Activated naive CD4-positive, alpha-beta T cell treated with anti-CD3 and anti-CD28 coated beads, Interleukin-2, amount 50 U/mL, for 72 hours (primary cell): ENCODE measurements around the gene METRN. TPM values are rescaled to one million over a fixed set of nuclear protein-coding genes. Genes with fewer than 3 reads are reported as not detected.

ENCODE experiments used
- ATAC-seq, 2 donors: fragments of 150-1000 bp; cut with Tn5 transposase; 2 replicates each; pipeline ENCODE4 v1.10.0; 2021; ENCODE audit warnings: mild to moderate bottlenecking in 2 of 2, moderate library complexity in 2 of 2
- DNase-seq, 2 donors: peaks; one replicate each; pipeline ENCODE4 v3.0.0; 2021 to 2022; ENCODE audit warnings: low spot score in 2 of 2
- H3K27ac Mint-ChIP-seq, 2 donors: one replicate each; pipeline ENCODE4 v1.8.0; 2022; ENCODE audit warnings: mild to moderate bottlenecking in 2 of 2, mixed read lengths in 2 of 2
- H3K36me3 Mint-ChIP-seq, 2 donors: one replicate each; pipeline ENCODE4 v1.8.0; 2022; ENCODE audit warnings: mixed read lengths in 2 of 2
- H3K9me3 Mint-ChIP-seq, 2 donors: one replicate each; pipeline ENCODE4 v1.8.0; 2022; ENCODE audit warnings: mixed read lengths in 2 of 2
- total RNA-seq, 2 donors: library from RNA; stranded (reverse); gene quantifications; one replicate each; pipeline ENCODE4 v1.2.3, GENCODE V29; 2022

The METRN gene
- total RNA-seq, 2 donors from 2014 or later: 10.1 to 14.7 TPM

DNA sequence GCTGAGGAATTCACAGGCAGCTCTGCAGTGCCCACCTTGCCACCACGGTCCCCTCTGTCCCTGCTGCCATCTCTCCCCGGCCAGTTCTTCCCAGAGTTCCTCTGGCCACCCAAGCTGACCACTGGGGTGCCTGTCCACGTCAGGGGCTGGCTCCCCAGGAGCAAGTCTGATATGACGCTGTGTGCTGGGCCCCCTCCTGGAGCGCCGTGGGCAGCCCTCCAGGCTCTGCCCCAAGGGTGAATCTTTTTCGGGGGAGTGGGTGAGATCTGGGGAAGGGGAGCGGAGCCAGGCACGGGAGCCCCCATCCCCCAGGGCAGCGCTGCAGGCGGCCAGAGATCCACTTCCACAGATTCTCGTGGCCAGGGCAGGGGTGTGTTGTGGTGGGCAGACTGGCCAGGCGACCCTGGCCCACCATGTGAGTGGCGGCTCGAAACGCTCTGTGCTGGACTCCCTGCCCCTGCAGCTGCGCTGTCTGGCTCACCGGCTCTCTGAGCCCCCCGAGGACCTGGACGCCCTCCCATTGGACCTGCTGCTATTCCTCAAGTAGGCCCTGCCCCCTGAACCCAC lies 49.3 kb downstream of the METRN start:
- DNase-seq (no peak), ATAC-seq (no peak)
- no peak overlapping the region for H3K27ac Mint-ChIP-seq
- H3K36me3 Mint-ChIP-seq: no peaks in the 10 kb centered on the region
- no peaks in the 10 kb centered on the region for H3K9me3 Mint-ChIP-seq

DNA sequence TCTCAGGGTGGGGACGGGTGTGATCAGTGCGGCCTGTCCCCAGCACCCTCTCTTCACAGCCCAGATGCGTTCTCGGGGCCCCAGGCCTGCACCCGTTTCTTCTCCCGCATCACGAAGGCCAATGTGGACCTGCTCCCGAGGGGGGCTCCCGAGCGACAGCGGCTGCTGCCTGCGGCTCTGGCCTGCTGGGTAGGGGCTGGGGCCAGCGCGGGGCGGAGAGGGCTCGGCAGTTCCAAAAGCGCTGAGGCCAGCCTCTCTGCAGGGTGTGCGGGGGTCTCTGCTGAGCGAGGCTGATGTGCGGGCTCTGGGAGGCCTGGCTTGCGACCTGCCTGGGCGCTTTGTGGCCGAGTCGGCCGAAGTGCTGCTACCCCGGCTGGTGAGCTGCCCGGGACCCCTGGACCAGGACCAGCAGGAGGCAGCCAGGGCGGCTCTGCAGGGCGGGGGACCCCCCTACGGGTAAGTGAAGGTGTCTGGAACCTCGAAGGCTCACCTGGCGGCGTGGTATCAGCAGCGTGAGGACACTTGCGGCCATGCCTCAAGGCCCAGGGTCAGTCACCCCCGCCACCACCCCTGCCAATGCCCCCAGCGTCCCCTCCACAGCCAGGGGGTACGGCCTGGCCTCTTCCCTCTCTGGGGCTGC lies 50.0 kb downstream of the METRN start:
- Mint-ChIP-seq H3K36me3 (no peaks in the 10 kb centered on the region), H3K9me3 (no peaks in the 10 kb centered on the region), H3K27ac (no peak overlapping the region)
- ATAC-seq (no peak), DNase-seq (no peak)

DNA sequence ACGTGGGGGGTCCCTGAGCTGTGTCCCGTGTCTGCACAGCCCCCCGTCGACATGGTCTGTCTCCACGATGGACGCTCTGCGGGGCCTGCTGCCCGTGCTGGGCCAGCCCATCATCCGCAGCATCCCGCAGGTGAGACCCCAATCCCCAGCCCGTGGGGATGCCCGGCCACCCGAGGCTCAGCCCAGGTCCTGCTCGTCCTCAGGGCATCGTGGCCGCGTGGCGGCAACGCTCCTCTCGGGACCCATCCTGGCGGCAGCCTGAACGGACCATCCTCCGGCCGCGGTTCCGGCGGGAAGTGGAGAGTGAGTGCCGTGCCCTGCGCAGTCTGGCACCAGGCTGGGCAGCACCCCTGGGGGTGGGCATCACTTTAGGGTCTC lies 50.6 kb downstream of the METRN start:
- DNase-seq (no peak), ATAC-seq (no peak)
- Mint-ChIP-seq H3K36me3 (no peaks in the 10 kb centered on the region), H3K9me3 (no peaks in the 10 kb centered on the region), H3K27ac (no peak overlapping the region)

DNA sequence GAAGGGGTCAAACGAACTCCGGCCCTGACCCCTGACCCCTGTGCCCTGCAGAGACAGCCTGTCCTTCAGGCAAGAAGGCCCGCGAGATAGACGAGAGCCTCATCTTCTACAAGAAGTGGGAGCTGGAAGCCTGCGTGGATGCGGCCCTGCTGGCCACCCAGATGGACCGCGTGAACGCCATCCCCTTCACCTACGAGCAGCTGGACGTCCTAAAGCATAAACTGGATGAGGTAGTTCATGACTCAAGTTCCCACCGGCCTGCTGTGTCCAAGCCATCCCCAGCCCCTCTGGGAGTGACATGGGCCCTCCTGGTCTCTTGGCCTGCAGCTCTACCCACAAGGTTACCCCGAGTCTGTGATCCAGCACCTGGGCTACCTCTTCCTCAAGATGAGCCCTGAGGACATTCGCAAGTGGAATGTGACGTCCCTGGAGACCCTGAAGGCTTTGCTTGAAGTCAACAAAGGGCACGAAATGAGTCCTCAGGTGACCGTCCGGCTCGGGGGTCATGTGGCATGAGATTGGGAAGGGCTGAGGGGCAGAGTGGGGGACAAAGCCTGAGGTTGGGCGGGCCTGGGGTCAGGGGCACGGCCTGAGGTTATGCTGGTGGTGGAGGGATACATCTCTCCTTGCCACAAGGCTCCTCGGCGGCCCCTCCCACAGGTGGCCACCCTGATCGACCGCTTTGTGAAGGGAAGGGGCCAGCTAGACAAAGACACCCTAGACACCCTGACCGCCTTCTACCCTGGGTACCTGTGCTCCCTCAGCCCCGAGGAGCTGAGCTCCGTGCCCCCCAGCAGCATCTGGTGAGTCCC lies 51.3 kb downstream of the METRN start:
- no peak for DNase-seq
- no peaks in the 10 kb centered on the region for H3K9me3 Mint-ChIP-seq
- no peak for ATAC-seq
- no peak overlapping the region for H3K27ac Mint-ChIP-seq
- no peaks in the 10 kb centered on the region for H3K36me3 Mint-ChIP-seq

DNA sequence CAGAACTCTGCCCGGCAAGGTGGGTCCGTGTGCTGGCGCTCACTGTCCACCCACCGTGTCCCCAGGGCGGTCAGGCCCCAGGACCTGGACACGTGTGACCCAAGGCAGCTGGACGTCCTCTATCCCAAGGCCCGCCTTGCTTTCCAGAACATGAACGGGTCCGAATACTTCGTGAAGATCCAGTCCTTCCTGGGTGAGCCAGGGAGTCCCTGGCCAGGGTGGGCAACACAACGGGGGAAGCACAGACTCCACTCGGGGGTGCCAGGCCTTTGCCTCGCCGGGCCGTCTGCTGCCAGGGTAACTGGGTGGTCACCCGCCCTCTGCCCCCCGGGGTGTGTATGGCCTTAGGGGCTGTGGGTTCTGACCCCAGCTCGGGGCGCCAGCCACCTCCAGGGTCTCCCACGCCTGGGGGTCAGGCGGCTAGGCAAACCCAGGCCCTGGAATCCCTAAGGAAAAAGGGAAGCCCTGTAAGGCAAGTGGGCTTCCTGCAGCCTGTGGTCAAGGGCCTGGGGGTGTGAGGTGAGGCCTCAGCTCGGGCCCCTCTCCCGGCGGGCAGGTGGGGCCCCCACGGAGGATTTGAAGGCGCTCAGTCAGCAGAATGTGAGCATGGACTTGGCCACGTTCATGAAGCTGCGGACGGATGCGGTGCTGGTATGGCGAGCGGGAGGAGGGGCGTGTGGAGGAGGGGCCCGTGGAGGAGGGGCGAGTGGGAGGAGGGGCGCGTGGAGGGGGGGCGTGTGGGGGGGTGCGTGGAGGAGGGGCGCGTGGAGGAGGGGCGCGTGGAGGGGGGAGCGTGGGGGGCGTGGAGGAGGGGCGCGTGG lies 52.1 kb downstream of the METRN start:
- DNase-seq (no peak), ATAC-seq (no peak)
- Mint-ChIP-seq H3K36me3 (no peaks in the 10 kb centered on the region), H3K9me3 (no peaks in the 10 kb centered on the region), H3K27ac (no peak overlapping the region)

DNA sequence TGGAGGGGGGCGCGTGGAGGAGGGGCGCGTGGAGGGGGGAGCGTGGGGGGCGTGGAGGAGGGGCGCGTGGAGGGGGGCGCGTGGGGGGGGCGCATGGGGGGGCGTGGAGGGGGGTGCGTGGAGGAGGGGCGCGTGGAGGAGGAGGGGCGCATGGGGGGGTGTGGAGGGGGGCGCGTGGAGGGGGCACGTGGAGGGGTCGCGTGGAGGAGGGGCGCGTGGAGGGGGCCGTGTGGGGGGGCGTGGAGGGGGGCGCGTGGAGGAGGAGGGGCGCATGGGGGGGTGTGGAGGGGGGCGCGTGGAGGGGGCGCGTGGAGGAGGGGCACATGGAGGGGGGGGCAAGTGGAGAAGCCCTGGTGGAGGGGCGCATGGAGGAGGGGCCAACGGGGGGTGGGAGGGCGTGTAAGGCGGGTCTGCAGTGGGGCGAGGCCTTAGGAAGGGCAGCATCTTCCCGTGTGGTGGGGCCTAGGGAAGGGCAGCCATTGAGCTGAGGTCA lies 52.9 kb downstream of the METRN start:
- ATAC-seq (no peak), DNase-seq (no peak)
- Mint-ChIP-seq H3K36me3 (no peaks in the 10 kb centered on the region), H3K9me3 (no peaks in the 10 kb centered on the region), H3K27ac (no peak overlapping the region)

DNA sequence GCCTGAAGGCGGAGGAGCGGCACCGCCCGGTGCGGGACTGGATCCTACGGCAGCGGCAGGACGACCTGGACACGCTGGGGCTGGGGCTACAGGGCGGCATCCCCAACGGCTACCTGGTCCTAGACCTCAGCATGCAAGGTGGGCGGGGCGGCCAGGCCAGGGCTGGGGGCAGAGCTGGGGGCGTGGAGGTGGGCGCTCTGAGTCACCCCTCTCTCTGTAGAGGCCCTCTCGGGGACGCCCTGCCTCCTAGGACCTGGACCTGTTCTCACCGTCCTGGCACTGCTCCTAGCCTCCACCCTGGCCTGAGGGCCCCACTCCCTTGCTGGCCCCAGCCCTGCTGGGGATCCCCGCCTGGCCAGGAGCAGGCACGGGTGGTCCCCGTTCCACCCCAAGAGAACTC lies 53.5 kb downstream of the METRN start:
- DNase-seq: no peak
- Mint-ChIP-seq H3K36me3 (no peaks in the 10 kb centered on the region), H3K9me3 (no peaks in the 10 kb centered on the region), H3K27ac (no peak overlapping the region)
- peak in 1 of 2 donors; percentile 11 for ATAC-seq

Other genes with a start within 250 kb of the METRN start
- 10 to 100 TPM; 55.5 to 76.5 TPM for gene CAPN15, start 187.4 kb upstream of the METRN start, total RNA-seq
- not detected for gene PRR35, start 154.7 kb upstream of the METRN start, total RNA-seq
- gene NHLRC4, start 148.1 kb upstream of the METRN start, total RNA-seq: 1 to 10 TPM in 1 of 2 donors, under 1 TPM in 1; 0.59 to 1.8 TPM
- gene PIGQ, start 145.2 kb upstream of the METRN start, total RNA-seq: 10 to 100 TPM; 21.9 to 24.2 TPM
- 10 to 100 TPM; 12.1 to 13.0 TPM for gene RAB40C, start 125.1 kb upstream of the METRN start, total RNA-seq
- under 1 TPM; 0.33 to 0.71 TPM for gene WFIKKN1, start 84.1 kb upstream of the METRN start, total RNA-seq
- 100 to 1,000 TPM in 1 of 2 donors, 10 to 100 TPM in 1; 47.2 to 120 TPM for gene METTL26, start 78.8 kb upstream of the METRN start, total RNA-seq
- gene MCRIP2, start 73.3 kb upstream of the METRN start, total RNA-seq: 10 to 100 TPM; 33.7 to 52.0 TPM
- 100 to 1,000 TPM in 1 of 2 donors, 10 to 100 TPM in 1; 36.1 to 101 TPM for gene WDR90, start 65.8 kb upstream of the METRN start, total RNA-seq
- gene RHOT2, start 47.0 kb upstream of the METRN start, total RNA-seq: 100 to 1,000 TPM; 112 to 118 TPM
- 1 to 10 TPM; 1.3 to 4.6 TPM for gene RHBDL1, start 39.4 kb upstream of the METRN start, total RNA-seq
- 10 to 100 TPM; 61.2 to 69.9 TPM for gene STUB1, start 34.7 kb upstream of the METRN start, total RNA-seq
- gene JMJD8, start 30.8 kb upstream of the METRN start, total RNA-seq: 10 to 100 TPM; 11.0 to 24.7 TPM
- gene WDR24, start 24.7 kb upstream of the METRN start, total RNA-seq: 10 to 100 TPM; 16.0 to 19.1 TPM
- 10 to 100 TPM in 1 of 2 donors, 1 to 10 TPM in 1; 2.8 to 16.4 TPM for gene FBXL16, start 9.3 kb upstream of the METRN start, total RNA-seq
- gene ANTKMT, start 6.0 kb downstream of the METRN start, total RNA-seq: 10 to 100 TPM; 17.6 to 22.6 TPM
- 10 to 100 TPM in 1 of 2 donors, 1 to 10 TPM in 1; 6.2 to 10.7 TPM for gene CCDC78, start 11.3 kb downstream of the METRN start, total RNA-seq
- gene HAGHL, start 12.0 kb downstream of the METRN start, total RNA-seq: 10 to 100 TPM; 22.2 to 24.5 TPM
- gene CIAO3, start 25.9 kb downstream of the METRN start, total RNA-seq: 100 to 1,000 TPM in 1 of 2 donors, 10 to 100 TPM in 1; 41.7 to 122 TPM
- gene MSLN, start 45.6 kb downstream of the METRN start, total RNA-seq: not detected
- gene RPUSD1, start 73.3 kb downstream of the METRN start, total RNA-seq: 10 to 100 TPM; 11.2 to 27.1 TPM
- 100 to 1,000 TPM in 1 of 2 donors, 10 to 100 TPM in 1; 98.7 to 116 TPM for gene CHTF18, start 73.5 kb downstream of the METRN start, total RNA-seq
- gene GNG13, start 85.6 kb downstream of the METRN start, total RNA-seq: not detected